ENCODE measurements around the gene SUN5. TPM values are rescaled to one million over a fixed set of nuclear protein-coding genes. Genes with fewer than 3 reads are reported as not detected.

SUN5 gene
- total and polyA plus RNA-seq, 3 donors from 2014 or later = 19.0 to 59.7 (median 29.1) TPM

- no peaks in the 10 kb centered on the region for H3K4me1 ChIP-seq
- intact Hi-C loops (cut with DNase I; ENCODE audit: low total_unique reads) = no loop called here
- H3K36me3 ChIP-seq (ENCODE audit: low read depth, missing control alignments) = no peaks in the 10 kb centered on the region
- H3K9me3 ChIP-seq = no peaks in the 10 kb centered on the region
- H3K27ac ChIP-seq = no peak overlapping the region
- DNase-seq = peak; percentile 7
- no peaks in the 10 kb centered on the region for H3K27me3 ChIP-seq
- no peak overlapping the region for H3K4me3 ChIP-seq
- TF ChIP-seq CTCF (IDR thresholded peaks at IDR 0.05) (no peak), POLR2A (IDR thresholded peaks at IDR 0.05) (no peak)
- 82 to 94% methylated on average over 3 to 13 of the region's 13 CpGs for WGBS, 2 donors
Measured at GRCh38 chr20:32969356-32970114, 34.7 kb downstream of the SUN5 start.

GRCh38 chr20:32968478-32969241 is 35.6 kb downstream of the SUN5 start:
- Histone ChIP-seq H3K36me3 (ENCODE audit: low read depth, missing control alignments) (no peaks in the 10 kb centered on the region), H3K4me1 (no peaks in the 10 kb centered on the region), H3K9me3 (no peaks in the 10 kb centered on the region), H3K27me3 (no peaks in the 10 kb centered on the region), H3K27ac (no peak overlapping the region), H3K4me3 (no peak overlapping the region)
- WGBS, 2 donors = 68 to 76% methylated on average over 18 to 19 of the region's 19 CpGs
- TF ChIP-seq POLR2A (IDR thresholded peaks at IDR 0.05) = no peak
- no peak for TF ChIP-seq CTCF (IDR thresholded peaks at IDR 0.05)
- intact Hi-C loops (cut with DNase I; ENCODE audit: low total_unique reads) = no loop called here
- peak; percentile 11 for DNase-seq

- Histone ChIP-seq H3K4me1 (no peaks in the 10 kb centered on the region), H3K36me3 (ENCODE audit: low read depth, missing control alignments) (no peaks in the 10 kb centered on the region), H3K27me3 (no peaks in the 10 kb centered on the region), H3K27ac (no peak overlapping the region), H3K4me3 (no peak overlapping the region), H3K9me3 (no peaks in the 10 kb centered on the region)
- 90 to 91% methylated on average over 15 to 16 of the region's 16 CpGs for WGBS, 2 donors
- DNase-seq = peak; percentile 7
- TF ChIP-seq CTCF (IDR thresholded peaks at IDR 0.05) = no peak
- intact Hi-C loops (cut with DNase I; ENCODE audit: low total_unique reads) = no loop called here
Measured at GRCh38 chr20:32967961-32968457, 36.2 kb downstream of the SUN5 start.

- Histone ChIP-seq H3K27ac (no peak overlapping the region), H3K4me3 (no peak overlapping the region), H3K36me3 (ENCODE audit: low read depth, missing control alignments) (no peaks in the 10 kb centered on the region), H3K9me3 (no peaks in the 10 kb centered on the region), H3K4me1 (no peaks in the 10 kb centered on the region), H3K27me3 (no peaks in the 10 kb centered on the region)
- peak; percentile 10 for DNase-seq
- 75 to 83% methylated on average over 14 to 16 of the region's 16 CpGs for WGBS, 2 donors
- no peak for TF ChIP-seq POLR2A (IDR thresholded peaks at IDR 0.05)
- intact Hi-C loops (cut with DNase I; ENCODE audit: low total_unique reads) = no loop called here
Measured at GRCh38 chr20:32966881-32967781, 37.1 kb downstream of the SUN5 start.

Data from testis (tissue), 3 donors.